Liver (tissue), 9 donors: ENCODE data around the gene CRHR1. TPM values are rescaled to one million over a fixed set of nuclear protein-coding genes. Genes with fewer than 3 reads are reported as not detected.

Experiments used
- DNase-seq: peaks from one replicate; pipeline ENCODE4 v3.0.0-alpha.2; 2017; ENCODE audit warnings: low spot score
- H3K27ac ChIP-seq, 2 donors: one replicate each; pipeline ENCODE4 v1.7.0; 2013; ENCODE audit warnings: inconsistent platforms in 2 of 2, low read length in 2 of 2, control low read depth in 1 of 2, low read depth in 1 of 2, mild to moderate bottlenecking in 1 of 2
- H3K27me3 ChIP-seq, 4 donors: one replicate each; pipeline versions ENCODE4 v1.6.1 to v1.7.0; 2013; ENCODE audit warnings: low read length in 3 of 4, inconsistent platforms in 1 of 4, mild to moderate bottlenecking in 1 of 4, moderate library complexity in 1 of 4; ENCODE audit not compliant: control insufficient read depth in 4 of 4, insufficient read depth in 4 of 4
- H3K36me3 ChIP-seq, 4 donors: one replicate each; pipeline versions ENCODE4 v1.6.1 to v1.7.0; 2013; ENCODE audit warnings: low read length in 3 of 4, mild to moderate bottlenecking in 3 of 4, low read depth in 1 of 4, moderate library complexity in 1 of 4; ENCODE audit not compliant: control insufficient read depth in 4 of 4, insufficient read depth in 3 of 4
- H3K4me1 ChIP-seq, 4 donors: one replicate each; pipeline versions ENCODE4 v1.6.1 to v1.7.0; 2013; ENCODE audit warnings: low read length in 3 of 4, mild to moderate bottlenecking in 3 of 4, moderate library complexity in 1 of 4; ENCODE audit not compliant: control insufficient read depth in 4 of 4, insufficient read depth in 4 of 4
- H3K4me3 ChIP-seq, 3 donors: one replicate each; pipeline versions ENCODE4 v1.6.1 to v1.7.0; 2013; ENCODE audit warnings: low read length in 3 of 3, control low read depth in 1 of 3, low read depth in 1 of 3, mild to moderate bottlenecking in 1 of 3
- H3K9ac ChIP-seq, 2 donors: one replicate each; pipeline ENCODE4 v1.7.0; 2013; ENCODE audit warnings: low read length in 2 of 2, mild to moderate bottlenecking in 2 of 2, moderate library complexity in 2 of 2, control low read depth in 1 of 2, low read depth in 1 of 2
- H3K9me3 ChIP-seq, 4 donors: one replicate each; pipeline versions ENCODE4 v1.6.1 to v1.7.0; 2013; ENCODE audit warnings: low read length in 3 of 4; ENCODE audit not compliant: control insufficient read depth in 4 of 4
- EGR1 ChIP-seq, 2 donors: IDR thresholded peaks; 2 replicates each; pipeline ENCODE4 v1.6.1; 2016 to 2018; ENCODE audit warnings: antibody characterized with exemption in 2 of 2, low read depth in 2 of 2
- FOXA1 ChIP-seq: IDR thresholded peaks from 2 replicates; pipeline ENCODE4 v1.6.1; 2016; ENCODE audit warnings: antibody characterized with exemption
- FOXA2 ChIP-seq: IDR thresholded peaks from 2 replicates; pipeline ENCODE4 v1.6.1; 2016; ENCODE audit warnings: antibody characterized with exemption
- GABPA ChIP-seq, 2 donors: IDR thresholded peaks in 1 of 2; conservative IDR thresholded peaks in 1 of 2; 2 replicates each; pipeline ENCODE4 v1.6.1; 2016; ENCODE audit warnings: antibody characterized with exemption in 2 of 2, mild to moderate bottlenecking in 1 of 2, moderate library complexity in 1 of 2
- HNF4A ChIP-seq, 2 donors: conservative IDR thresholded peaks; 2 replicates each; pipeline ENCODE4 v1.6.1; 2016; ENCODE audit warnings: antibody characterized with exemption in 2 of 2, mild to moderate bottlenecking in 2 of 2
- HNF4G ChIP-seq: IDR thresholded peaks from 2 replicates; pipeline ENCODE4 v1.6.1; 2016; ENCODE audit warnings: antibody characterized with exemption
- JUND ChIP-seq, 2 donors: IDR thresholded peaks; 2 replicates each; pipeline ENCODE4 v1.6.1; 2016; ENCODE audit warnings: antibody characterized with exemption in 2 of 2
- NR2F2 ChIP-seq: IDR thresholded peaks from 2 replicates; pipeline ENCODE4 v1.6.1; 2016; ENCODE audit warnings: antibody characterized with exemption
- RAD21 ChIP-seq, 2 donors: IDR thresholded peaks; 2 replicates each; pipeline ENCODE4 v1.6.1; 2016; ENCODE audit warnings: antibody characterized with exemption in 2 of 2, mild to moderate bottlenecking in 2 of 2
- RXRA ChIP-seq, 2 donors: IDR thresholded peaks; 2 replicates each; pipeline ENCODE4 v1.6.1; 2017 to 2018; ENCODE audit warnings: antibody characterized with exemption in 2 of 2, mild to moderate bottlenecking in 1 of 2
- SP1 ChIP-seq: IDR thresholded peaks from 2 replicates; pipeline ENCODE4 v1.6.1; 2018; ENCODE audit warnings: antibody characterized with exemption, mild to moderate bottlenecking
- TAF1 ChIP-seq: conservative IDR thresholded peaks from 2 replicates; pipeline ENCODE4 v1.6.1; 2016; ENCODE audit warnings: antibody characterized with exemption, mild to moderate bottlenecking
- YY1 ChIP-seq: IDR thresholded peaks from 2 replicates; pipeline ENCODE4 v1.6.1; 2016; ENCODE audit warnings: antibody characterized with exemption, mild to moderate bottlenecking
- WGBS: extraction: QIAGEN DNeasy Blood & Tissue Kit; methylation state at CpG from one replicate; pipeline ENCODE4 v1.1.7; 2013; 5-methylcytosine and 5-hydroxymethylcytosine counted together
- polyA plus RNA-seq, 2 donors: library from polyadenylated mRNA; stranded (reverse) in 1 of 2; unstranded in 1 of 2; fragments of 200-250 nt in 1 of 2; fragments of >200 nt in 1 of 2; fragmentation: Nextera tagmentation in 1 of 2; extraction: Ambion mirVana in 1 of 2; gene quantifications; one replicate each; pipeline versions ENCODE4 v1.2.1 to v1.2.3, GENCODE V29; 2013 to 2015
- total RNA-seq, 2 donors: library from RNA; depleted of rRNA; stranded (reverse); fragments of >200 nt; gene quantifications; one replicate each; pipeline ENCODE4 v1.2.3, GENCODE V29; 2014
- TF ChIP-seq, protein P1 (sequence below): IDR thresholded peaks from 2 replicates; pipeline ENCODE4 v1.6.1; 2016; ENCODE audit warnings: antibody characterized with exemption
- TF ChIP-seq, protein P2 (sequence below): IDR thresholded peaks from 2 replicates; pipeline ENCODE4 v1.6.1; 2016; ENCODE audit warnings: antibody characterized with exemption
- TF ChIP-seq, protein P3 (sequence below): IDR thresholded peaks from 2 replicates; pipeline ENCODE4 v1.6.1; 2016; ENCODE audit warnings: antibody characterized with exemption
- TF ChIP-seq, protein P4 (sequence below): fragments of 150-350 bp; IDR thresholded peaks from 2 replicates; pipeline ENCODE4 v1.5.1; 2017; ENCODE audit warnings: improper control_type of control experiment, low read depth, low read length; ENCODE audit not compliant: missing input control
- TF ChIP-seq, protein P5 (sequence below): IDR thresholded peaks from 2 replicates; pipeline ENCODE4 v1.6.1; 2016; ENCODE audit warnings: antibody characterized with exemption, mild to moderate bottlenecking
- donor health status: healthy.
- donor health status: healthy.
- donor health status: healthy.
- donor health status: healthy.
- donor health status: healthy.

Gene CRHR1
- total and polyA plus RNA-seq, 4 donors, result not detected

DNA sequence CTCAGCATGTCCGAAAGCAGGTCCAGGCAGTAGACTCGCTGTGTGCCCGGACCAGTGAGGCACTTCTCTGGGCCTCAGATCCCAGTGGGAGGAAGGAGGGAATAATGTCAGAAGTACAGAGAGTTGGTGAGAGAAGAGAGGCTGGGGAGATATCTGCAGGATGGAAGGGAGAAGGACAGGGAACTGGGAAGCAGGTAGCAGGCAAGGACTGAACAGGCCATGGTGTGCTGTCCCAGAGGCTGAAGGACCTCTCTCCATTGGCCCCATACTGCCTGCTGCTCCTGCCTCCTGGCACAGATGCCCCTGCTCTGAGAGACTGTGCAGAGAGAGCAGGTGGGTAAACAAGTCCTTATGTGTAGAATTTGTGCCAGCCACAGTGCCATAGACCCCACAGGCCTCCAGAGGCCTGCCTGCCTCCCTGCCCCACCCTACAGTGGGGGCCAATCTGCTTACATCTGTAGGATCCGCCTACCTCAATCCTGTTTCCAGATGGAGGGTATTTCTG, 34.2 kb upstream of the CRHR1 start:
- Histone ChIP-seq H3K36me3 (no peaks in the 10 kb centered on the region), H3K4me1 (no peaks in the 10 kb centered on the region), H3K9ac (no peak overlapping the region), H3K4me3 (no peak overlapping the region), H3K27ac (no peak overlapping the region), H3K9me3 (no peaks in the 10 kb centered on the region), H3K27me3 (peaks cover 0 to 9% (median 2%) of the 10 kb centered on the region in 4 donors)
- no peak for DNase-seq
- TF ChIP-seq RXRA (IDR thresholded peaks at IDR 0.05) (no peak), HNF4A (conservative IDR thresholded peaks at IDR 0.05) (no peak), HNF4G (no peak), SP1 (no peak)
- TF ChIP-seq, protein P1, sequence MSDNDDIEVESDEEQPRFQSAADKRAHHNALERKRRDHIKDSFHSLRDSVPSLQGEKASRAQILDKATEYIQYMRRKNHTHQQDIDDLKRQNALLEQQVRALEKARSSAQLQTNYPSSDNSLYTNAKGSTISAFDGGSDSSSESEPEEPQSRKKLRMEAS, result no peak
- TF ChIP-seq, protein P2, sequence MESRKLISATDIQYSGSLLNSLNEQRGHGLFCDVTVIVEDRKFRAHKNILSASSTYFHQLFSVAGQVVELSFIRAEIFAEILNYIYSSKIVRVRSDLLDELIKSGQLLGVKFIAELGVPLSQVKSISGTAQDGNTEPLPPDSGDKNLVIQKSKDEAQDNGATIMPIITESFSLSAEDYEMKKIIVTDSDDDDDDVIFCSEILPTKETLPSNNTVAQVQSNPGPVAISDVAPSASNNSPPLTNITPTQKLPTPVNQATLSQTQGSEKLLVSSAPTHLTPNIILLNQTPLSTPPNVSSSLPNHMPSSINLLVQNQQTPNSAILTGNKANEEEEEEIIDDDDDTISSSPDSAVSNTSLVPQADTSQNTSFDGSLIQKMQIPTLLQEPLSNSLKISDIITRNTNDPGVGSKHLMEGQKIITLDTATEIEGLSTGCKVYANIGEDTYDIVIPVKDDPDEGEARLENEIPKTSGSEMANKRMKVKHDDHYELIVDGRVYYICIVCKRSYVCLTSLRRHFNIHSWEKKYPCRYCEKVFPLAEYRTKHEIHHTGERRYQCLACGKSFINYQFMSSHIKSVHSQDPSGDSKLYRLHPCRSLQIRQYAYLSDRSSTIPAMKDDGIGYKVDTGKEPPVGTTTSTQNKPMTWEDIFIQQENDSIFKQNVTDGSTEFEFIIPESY, result no peak
- WGBS, result 91% methylated on average over 4 of the region's 4 CpGs

DNA sequence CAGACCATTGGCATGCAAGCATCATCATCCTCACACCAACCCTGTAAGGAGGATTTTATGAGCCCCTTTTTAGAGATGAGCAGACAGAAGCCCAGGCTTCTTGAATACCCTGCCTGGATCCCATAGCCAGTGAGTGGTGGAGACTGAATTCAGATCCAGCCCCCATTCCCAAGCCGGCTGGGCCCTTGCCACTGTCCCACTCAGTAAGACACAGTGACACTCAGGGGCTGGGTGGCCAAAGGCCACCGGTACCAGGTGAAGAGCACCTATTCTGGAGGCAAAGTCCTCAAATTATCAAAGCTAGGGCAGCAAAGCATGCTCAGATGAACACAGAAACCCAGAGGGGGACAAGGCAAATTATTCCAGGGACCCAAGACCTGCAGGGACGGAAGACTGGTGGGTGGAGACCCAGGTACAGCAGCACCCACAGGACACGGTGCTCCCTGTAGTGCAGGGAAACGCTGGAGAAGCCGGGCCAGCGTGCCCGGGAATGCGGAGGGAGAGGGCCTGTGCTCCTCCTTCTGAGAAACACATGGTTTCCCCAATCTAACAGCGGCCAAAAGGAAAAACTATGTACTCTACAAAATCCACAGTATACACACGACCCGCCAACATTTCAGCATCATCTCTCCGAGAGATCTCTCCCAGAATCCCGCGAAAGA, 33.2 kb upstream of the CRHR1 start:
- Histone ChIP-seq H3K4me1 (no peaks in the 10 kb centered on the region), H3K4me3 (no peak overlapping the region), H3K9me3 (no peaks in the 10 kb centered on the region), H3K36me3 (no peaks in the 10 kb centered on the region), H3K27ac (no peak overlapping the region), H3K9ac (no peak overlapping the region), H3K27me3 (peaks cover 0 to 8% (median 2%) of the 10 kb centered on the region in 4 donors)
- DNase-seq, result no peak
- WGBS, result 83% methylated on average over 15 of the region's 15 CpGs
- TF ChIP-seq HNF4A (conservative IDR thresholded peaks at IDR 0.05) (no peak), FOXA1 (no peak), JUND (IDR thresholded peaks at IDR 0.05) (no peak), YY1 (no peak), NR2F2 (no peak), EGR1 (IDR thresholded peaks at IDR 0.05; ENCODE audit: low read depth in 2 of 2) (no peak), TAF1 (no peak), RAD21 (IDR thresholded peaks at IDR 0.05) (no peak), SP1 (no peak), FOXA2 (no peak), GABPA (IDR thresholded peaks at IDR 0.05 in 1 of 2, conservative IDR thresholded peaks at IDR 0.05 in 1 of 2) (no peak), RXRA (IDR thresholded peaks at IDR 0.05) (no peak), HNF4G (no peak)
- TF ChIP-seq, protein P2, result no peak
- TF ChIP-seq, protein P3, sequence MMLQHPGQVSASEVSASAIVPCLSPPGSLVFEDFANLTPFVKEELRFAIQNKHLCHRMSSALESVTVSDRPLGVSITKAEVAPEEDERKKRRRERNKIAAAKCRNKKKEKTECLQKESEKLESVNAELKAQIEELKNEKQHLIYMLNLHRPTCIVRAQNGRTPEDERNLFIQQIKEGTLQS, result no peak
- TF ChIP-seq, protein P4, sequence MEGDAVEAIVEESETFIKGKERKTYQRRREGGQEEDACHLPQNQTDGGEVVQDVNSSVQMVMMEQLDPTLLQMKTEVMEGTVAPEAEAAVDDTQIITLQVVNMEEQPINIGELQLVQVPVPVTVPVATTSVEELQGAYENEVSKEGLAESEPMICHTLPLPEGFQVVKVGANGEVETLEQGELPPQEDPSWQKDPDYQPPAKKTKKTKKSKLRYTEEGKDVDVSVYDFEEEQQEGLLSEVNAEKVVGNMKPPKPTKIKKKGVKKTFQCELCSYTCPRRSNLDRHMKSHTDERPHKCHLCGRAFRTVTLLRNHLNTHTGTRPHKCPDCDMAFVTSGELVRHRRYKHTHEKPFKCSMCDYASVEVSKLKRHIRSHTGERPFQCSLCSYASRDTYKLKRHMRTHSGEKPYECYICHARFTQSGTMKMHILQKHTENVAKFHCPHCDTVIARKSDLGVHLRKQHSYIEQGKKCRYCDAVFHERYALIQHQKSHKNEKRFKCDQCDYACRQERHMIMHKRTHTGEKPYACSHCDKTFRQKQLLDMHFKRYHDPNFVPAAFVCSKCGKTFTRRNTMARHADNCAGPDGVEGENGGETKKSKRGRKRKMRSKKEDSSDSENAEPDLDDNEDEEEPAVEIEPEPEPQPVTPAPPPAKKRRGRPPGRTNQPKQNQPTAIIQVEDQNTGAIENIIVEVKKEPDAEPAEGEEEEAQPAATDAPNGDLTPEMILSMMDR, result no peak
- TF ChIP-seq, protein P1, result no peak
- TF ChIP-seq, protein P5, sequence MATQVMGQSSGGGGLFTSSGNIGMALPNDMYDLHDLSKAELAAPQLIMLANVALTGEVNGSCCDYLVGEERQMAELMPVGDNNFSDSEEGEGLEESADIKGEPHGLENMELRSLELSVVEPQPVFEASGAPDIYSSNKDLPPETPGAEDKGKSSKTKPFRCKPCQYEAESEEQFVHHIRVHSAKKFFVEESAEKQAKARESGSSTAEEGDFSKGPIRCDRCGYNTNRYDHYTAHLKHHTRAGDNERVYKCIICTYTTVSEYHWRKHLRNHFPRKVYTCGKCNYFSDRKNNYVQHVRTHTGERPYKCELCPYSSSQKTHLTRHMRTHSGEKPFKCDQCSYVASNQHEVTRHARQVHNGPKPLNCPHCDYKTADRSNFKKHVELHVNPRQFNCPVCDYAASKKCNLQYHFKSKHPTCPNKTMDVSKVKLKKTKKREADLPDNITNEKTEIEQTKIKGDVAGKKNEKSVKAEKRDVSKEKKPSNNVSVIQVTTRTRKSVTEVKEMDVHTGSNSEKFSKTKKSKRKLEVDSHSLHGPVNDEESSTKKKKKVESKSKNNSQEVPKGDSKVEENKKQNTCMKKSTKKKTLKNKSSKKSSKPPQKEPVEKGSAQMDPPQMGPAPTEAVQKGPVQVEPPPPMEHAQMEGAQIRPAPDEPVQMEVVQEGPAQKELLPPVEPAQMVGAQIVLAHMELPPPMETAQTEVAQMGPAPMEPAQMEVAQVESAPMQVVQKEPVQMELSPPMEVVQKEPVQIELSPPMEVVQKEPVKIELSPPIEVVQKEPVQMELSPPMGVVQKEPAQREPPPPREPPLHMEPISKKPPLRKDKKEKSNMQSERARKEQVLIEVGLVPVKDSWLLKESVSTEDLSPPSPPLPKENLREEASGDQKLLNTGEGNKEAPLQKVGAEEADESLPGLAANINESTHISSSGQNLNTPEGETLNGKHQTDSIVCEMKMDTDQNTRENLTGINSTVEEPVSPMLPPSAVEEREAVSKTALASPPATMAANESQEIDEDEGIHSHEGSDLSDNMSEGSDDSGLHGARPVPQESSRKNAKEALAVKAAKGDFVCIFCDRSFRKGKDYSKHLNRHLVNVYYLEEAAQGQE, result no peak
